GM12878 (cell line): ENCODE data around the gene ABCC11. TPM values are rescaled to one million over a fixed set of nuclear protein-coding genes. Genes with fewer than 3 reads are reported as not detected.

Experiments used
- ATF2 ChIP-seq: IDR thresholded peaks from 2 replicates; pipeline ENCODE4 v1.6.1; 2012; ENCODE audit warnings: low read length, inconsistent platforms
- CBFB ChIP-seq: IDR thresholded peaks from 2 replicates; pipeline ENCODE4 v1.6.1; 2016; ENCODE audit warnings: antibody characterized with exemption, low read depth
- FOXM1 ChIP-seq: IDR thresholded peaks from 2 replicates; pipeline ENCODE4 v1.6.1; 2012; ENCODE audit warnings: low read depth, mild to moderate bottlenecking, inconsistent platforms, low read length, moderate library complexity
- HDGF ChIP-seq: fragments of 450-650 bp; IDR thresholded peaks from 2 replicates; pipeline ENCODE4 v1.6.1; 2016; ENCODE audit warnings: antibody characterized with exemption
- JUND ChIP-seq: IDR thresholded peaks from 2 replicates; pipeline ENCODE4 v1.6.1; 2012; ENCODE audit warnings: low read depth, mild to moderate bottlenecking, low read length, improper control_type of control experiment, moderate library complexity
- MEF2A ChIP-seq: IDR thresholded peaks from 2 replicates; pipeline ENCODE4 v1.6.1; 2011; ENCODE audit warnings: low read depth, mild to moderate bottlenecking, low read length, moderate library complexity; ENCODE audit not compliant: insufficient read depth
- NR2C2 ChIP-seq: IDR thresholded peaks from 2 replicates; pipeline ENCODE4 v1.6.1; 2011; ENCODE audit warnings: borderline replicate concordance, low read depth; ENCODE audit not compliant: control insufficient read depth, insufficient read length
- TCF12 ChIP-seq: IDR thresholded peaks from 2 replicates; pipeline ENCODE4 v1.6.1; 2011; ENCODE audit warnings: low read depth, mild to moderate bottlenecking, low read length
- ZNF24 ChIP-seq: fragments of 450-650 bp; IDR thresholded peaks from 2 replicates; pipeline ENCODE4 v1.6.1; 2017; ENCODE audit warnings: antibody characterized with exemption, mild to moderate bottlenecking
- ZNF274 ChIP-seq: IDR thresholded peaks from one replicate; pipeline ENCODE4 v1.8.0; 2011; ENCODE audit not compliant: insufficient read length, insufficient read depth
- polyA plus RNA-seq, 11 experiments: library from polyadenylated mRNA; depleted of rRNA in 4 of 11; unstranded in 6 of 11; stranded (reverse) in 5 of 11; fragments of >200 nt; fragmentation: Nextera tagmentation in 4 of 11; fragmentation: Illumina TruSeq in 1 of 11; extraction: Ambion mirVana in 4 of 11; extraction: Trizol in 1 of 11; gene quantifications; 1 replicate in 1 of 11; 2 replicates in 10 of 11; pipeline versions ENCODE4 v1.2.1 to v1.2.3, GENCODE V29; 2011 to 2016; ENCODE audit warnings: inconsistent platforms in 2 of 11, missing spikeins in 2 of 11, low read depth in 1 of 11
- total RNA-seq, 4 experiments: library from RNA; depleted of rRNA in 3 of 4; stranded (reverse); fragments of >200 nt in 3 of 4; fragmentation: Illumina TruSeq in 1 of 4; extraction: Trizol in 1 of 4; gene quantifications; 2 replicates each; pipeline versions ENCODE4 v1.2.1 to v1.2.3, GENCODE V29; 2013 to 2021
- TF ChIP-seq, protein P1 (sequence below): IDR thresholded peaks from 2 replicates; pipeline ENCODE4 v1.6.1; 2012; ENCODE audit warnings: mild to moderate bottlenecking, low read depth, low read length

Gene ABCC11
- total and polyA plus RNA-seq, 10 of the 15 experiments (the other 5 are each of a cell fraction or from before 2014, with no cell fraction given), result 0.04 to 0.20 (median 0.10) TPM; not detected in 6

GRCh38 chr16:48277158-48277557, 29.8 kb upstream of the ABCC11 start (continued):
- TF ChIP-seq TCF12 (no peak), JUND (no peak), ZNF274 (no peak), ATF2 (no peak), NR2C2 (no peak), HDGF (no peak), CBFB (no peak), FOXM1 (no peak), MEF2A (no peak), ZNF24 (no peak)
- TF ChIP-seq, protein P1, sequence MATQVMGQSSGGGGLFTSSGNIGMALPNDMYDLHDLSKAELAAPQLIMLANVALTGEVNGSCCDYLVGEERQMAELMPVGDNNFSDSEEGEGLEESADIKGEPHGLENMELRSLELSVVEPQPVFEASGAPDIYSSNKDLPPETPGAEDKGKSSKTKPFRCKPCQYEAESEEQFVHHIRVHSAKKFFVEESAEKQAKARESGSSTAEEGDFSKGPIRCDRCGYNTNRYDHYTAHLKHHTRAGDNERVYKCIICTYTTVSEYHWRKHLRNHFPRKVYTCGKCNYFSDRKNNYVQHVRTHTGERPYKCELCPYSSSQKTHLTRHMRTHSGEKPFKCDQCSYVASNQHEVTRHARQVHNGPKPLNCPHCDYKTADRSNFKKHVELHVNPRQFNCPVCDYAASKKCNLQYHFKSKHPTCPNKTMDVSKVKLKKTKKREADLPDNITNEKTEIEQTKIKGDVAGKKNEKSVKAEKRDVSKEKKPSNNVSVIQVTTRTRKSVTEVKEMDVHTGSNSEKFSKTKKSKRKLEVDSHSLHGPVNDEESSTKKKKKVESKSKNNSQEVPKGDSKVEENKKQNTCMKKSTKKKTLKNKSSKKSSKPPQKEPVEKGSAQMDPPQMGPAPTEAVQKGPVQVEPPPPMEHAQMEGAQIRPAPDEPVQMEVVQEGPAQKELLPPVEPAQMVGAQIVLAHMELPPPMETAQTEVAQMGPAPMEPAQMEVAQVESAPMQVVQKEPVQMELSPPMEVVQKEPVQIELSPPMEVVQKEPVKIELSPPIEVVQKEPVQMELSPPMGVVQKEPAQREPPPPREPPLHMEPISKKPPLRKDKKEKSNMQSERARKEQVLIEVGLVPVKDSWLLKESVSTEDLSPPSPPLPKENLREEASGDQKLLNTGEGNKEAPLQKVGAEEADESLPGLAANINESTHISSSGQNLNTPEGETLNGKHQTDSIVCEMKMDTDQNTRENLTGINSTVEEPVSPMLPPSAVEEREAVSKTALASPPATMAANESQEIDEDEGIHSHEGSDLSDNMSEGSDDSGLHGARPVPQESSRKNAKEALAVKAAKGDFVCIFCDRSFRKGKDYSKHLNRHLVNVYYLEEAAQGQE, result no peak
